ENCODE results near the gene MCM5.

MCM5 gene

GRCh38 chr22:35424761-35425160, 24.8 kb downstream of the MCM5 start:
- no peak for TF ChIP-seq MAX (IDR thresholded peaks at IDR 0.05)
- TF ChIP-seq TEAD4 (IDR thresholded peaks at IDR 0.05): no peak

GRCh38 chr22:35425546-35425945, 25.6 kb downstream of the MCM5 start:
- TF ChIP-seq EP300 (IDR thresholded peaks at IDR 0.05; ENCODE audit: borderline replicate concordance) (no peak), MAX (IDR thresholded peaks at IDR 0.05) (no peak), EGR1 (IDR thresholded peaks at IDR 0.05) (no peak), TAF1 (IDR thresholded peaks at IDR 0.05; ENCODE audit: low read depth) (no peak), ZBTB7A (IDR thresholded peaks at IDR 0.05; ENCODE audit: low read depth) (no peak), CREB1 (IDR thresholded peaks at IDR 0.05; ENCODE audit: low read depth) (no peak), YY1 (IDR thresholded peaks at IDR 0.05; ENCODE audit: low read depth) (no peak), RAD21 (IDR thresholded peaks at IDR 0.05; ENCODE audit: low read depth) (no peak), FOXM1 (IDR thresholded peaks at IDR 0.05; ENCODE audit: borderline replicate concordance, low read depth) (no peak), REST (IDR thresholded peaks at IDR 0.05; ENCODE audit: low read depth) (no peak), NFIC (IDR thresholded peaks at IDR 0.05) (no peak), CEBPB (IDR thresholded peaks at IDR 0.05) (no peak), TEAD4 (IDR thresholded peaks at IDR 0.05) (no peak), TCF12 (IDR thresholded peaks at IDR 0.05; ENCODE audit: low read depth) (no peak), USF1 (IDR thresholded peaks at IDR 0.05) (no peak)

GRCh38 chr22:35425971-35426800, 26.2 kb downstream of the MCM5 start:
- TF ChIP-seq EP300 (IDR thresholded peaks at IDR 0.05; ENCODE audit: borderline replicate concordance): no peak
- 0 out of 2 replicates have a peak, but pooled peaks have one; percentile 22 for TF ChIP-seq TCF12 (IDR thresholded peaks at IDR 0.05; ENCODE audit: low read depth)
- peak; percentile 51 for TF ChIP-seq TEAD4 (IDR thresholded peaks at IDR 0.05)
- TF ChIP-seq EGR1 (IDR thresholded peaks at IDR 0.05): peak; percentile 2; the same call in 1 of the 2 replicates

- TF ChIP-seq TCF12 (IDR thresholded peaks at IDR 0.05; ENCODE audit: low read depth) (no peak), EGR1 (IDR thresholded peaks at IDR 0.05) (no peak), ZBTB7A (IDR thresholded peaks at IDR 0.05; ENCODE audit: low read depth) (no peak), NFIC (IDR thresholded peaks at IDR 0.05) (no peak), TAF1 (IDR thresholded peaks at IDR 0.05; ENCODE audit: low read depth) (no peak), MAX (IDR thresholded peaks at IDR 0.05) (0 out of 2 replicates have a peak, but pooled peaks have one; percentile 17), CEBPB (IDR thresholded peaks at IDR 0.05) (no peak), EP300 (IDR thresholded peaks at IDR 0.05; ENCODE audit: borderline replicate concordance) (peak; percentile 28; the same call in 1 of the 2 replicates), TEAD4 (IDR thresholded peaks at IDR 0.05) (no peak; the same call in 1 of the 2 replicates)
Measured at GRCh38 chr22:35426801-35427140, 26.8 kb downstream of the MCM5 start.

GRCh38 chr22:35430897-35431322, 31.0 kb downstream of the MCM5 start:
- no peak for TF ChIP-seq MAX (IDR thresholded peaks at IDR 0.05)
- no peak for TF ChIP-seq YY1 (IDR thresholded peaks at IDR 0.05; ENCODE audit: low read depth)
- TF ChIP-seq RAD21 (IDR thresholded peaks at IDR 0.05; ENCODE audit: low read depth): peak; percentile 92
- TF ChIP-seq USF1 (IDR thresholded peaks at IDR 0.05): no peak

- TF ChIP-seq USF1 (IDR thresholded peaks at IDR 0.05) (no peak), TCF12 (IDR thresholded peaks at IDR 0.05; ENCODE audit: low read depth) (no peak), TEAD4 (IDR thresholded peaks at IDR 0.05) (no peak), ZBTB7A (IDR thresholded peaks at IDR 0.05; ENCODE audit: low read depth) (no peak), FOXM1 (IDR thresholded peaks at IDR 0.05; ENCODE audit: borderline replicate concordance, low read depth) (no peak), TAF1 (IDR thresholded peaks at IDR 0.05; ENCODE audit: low read depth) (no peak), REST (IDR thresholded peaks at IDR 0.05; ENCODE audit: low read depth) (no peak), CREB1 (IDR thresholded peaks at IDR 0.05; ENCODE audit: low read depth) (no peak), MAX (IDR thresholded peaks at IDR 0.05) (no peak)
Measured at GRCh38 chr22:35431483-35432227, 31.7 kb downstream of the MCM5 start.

All from Ishikawa (cell line).